ENCODE results near the gene SCTR.

DNA sequence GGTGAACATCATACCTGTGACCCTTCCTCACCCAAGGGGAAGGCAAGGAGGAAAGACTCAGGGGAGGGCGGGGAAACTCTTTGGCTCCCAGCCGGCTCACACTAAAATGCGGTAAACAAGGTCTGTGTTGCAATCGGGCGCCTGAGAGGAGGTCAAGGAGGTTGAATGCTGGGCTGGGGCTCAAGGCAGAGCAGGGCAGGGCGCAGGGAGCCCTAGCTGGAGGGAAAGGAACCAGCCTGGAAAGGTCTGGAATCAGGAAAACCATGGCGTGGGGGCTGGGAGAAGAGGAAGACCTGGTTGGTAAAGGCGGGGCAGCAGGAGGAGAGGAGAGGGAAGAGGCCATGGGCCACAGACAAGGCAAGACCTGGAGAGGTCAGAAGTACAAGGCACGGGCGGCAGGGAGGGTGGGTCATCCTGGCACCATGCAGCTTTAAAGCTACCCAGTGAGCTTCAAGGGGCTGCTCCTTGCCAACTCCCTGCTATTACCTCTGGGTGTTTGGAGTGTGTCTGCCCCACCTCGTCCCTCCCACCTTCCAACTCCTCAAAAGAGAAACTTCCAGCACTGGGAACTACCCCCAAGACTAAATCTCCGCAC lies 97.4 kb downstream of the SCTR start:
- TF ChIP-seq POLR2AphosphoS5 (IDR thresholded peaks at IDR 0.05; ENCODE audit: low read depth, low read length), result no peak
- no peak for TF ChIP-seq POLR2A (IDR thresholded peaks at IDR 0.05; ENCODE audit: low read depth, low read length)
- TF ChIP-seq TAF1 (IDR thresholded peaks at IDR 0.05; ENCODE audit: borderline replicate concordance, low read depth, low read length), result no peak
